K562 (cell line): ENCODE measurements around the gene TCAF1. TPM values are rescaled to one million over a fixed set of nuclear protein-coding genes. Genes with fewer than 3 reads are reported as not detected.

Source experiments
- ATAC-seq: fragments of 200-7000 bp; cut with Tn5 transposase; 3 replicates; pipeline ENCODE4 v1.9.1; 2020; ENCODE audit warnings: moderate library complexity
- BruUV-seq: library from RNA; stranded (reverse); fragments of 400-500 nt; replicated peaks from 2 replicates; lab custom pipeline; 2021; lab: Mats Ljungman, UMichigan
- CTCF ChIA-PET: fragments of 300-600 bp; formaldehyde crosslinking; extraction: SDS; loops from one replicate; lab custom pipeline; 2021; ENCODE audit warnings: low intra/inter-chr PET ratio; lab: Yijun Ruan, JAX
- POLR2A ChIA-PET: fragments of 300-600, 350-650 bp; sonication (Branson Sonifier 250); formaldehyde crosslinking; extraction: SDS; loops from one replicate; lab custom pipeline; 2021; ENCODE audit warnings: antibody characterized with exemption, inconsistent platforms; lab: Yijun Ruan, JAX
- DNase-seq, 4 experiments: peaks; one replicate each; pipeline versions ENCODE4 v3.0.0 to v3.0.0-alpha.2; 2011 to 2018; ENCODE audit warnings: low spot score in 3 of 4, mixed read lengths in 3 of 4; ENCODE audit errors: extremely low read depth in 1 of 4
- FAIRE-seq: peaks from 2 replicates; lab custom pipeline; 2011; peaks lifted over from hg19 to GRCh38; lab: Jason Lieb, UNC
- H2AFZ ChIP-seq: 2 replicates; pipeline ENCODE4 v1.6.0; 2011; ENCODE audit warnings: low read depth, low read length, control low read depth, inconsistent platforms
- H3K27ac ChIP-seq: fragments of 200-600 bp; 3 replicates; pipeline ENCODE4 v1.8.0; 2011; ENCODE audit warnings: low read depth, mild to moderate bottlenecking, control low read depth, inconsistent platforms, low read length, moderate library complexity, mixed read lengths; ENCODE audit errors: extremely low read depth
- H3K27me3 ChIP-seq, 2 experiments: fragments of 300-600 bp in 1 of 2; 2 replicates in 1 of 2; 3 replicates in 1 of 2; pipeline versions ENCODE4 v1.6.0 to v1.8.0; 2011; ENCODE audit warnings: inconsistent platforms in 2 of 2, low read length in 2 of 2, mild to moderate bottlenecking in 1 of 2, mixed read lengths in 1 of 2, moderate library complexity in 1 of 2; ENCODE audit not compliant: control insufficient read depth in 2 of 2, insufficient read depth in 2 of 2
- H3K36me3 ChIP-seq: fragments of 300-600 bp; 3 replicates; pipeline ENCODE4 v1.8.0; 2011; ENCODE audit warnings: mild to moderate bottlenecking, low read length, inconsistent platforms; ENCODE audit not compliant: control insufficient read depth, insufficient read depth
- H3K4me1 ChIP-seq, 2 experiments: fragments of 200-600 bp in 1 of 2; replicated peaks in 1 of 2; 2 replicates in 1 of 2; 3 replicates in 1 of 2; pipeline versions ENCODE4 v1.5.1 to v1.8.0; 2011; ENCODE audit warnings: inconsistent platforms in 2 of 2, low read length in 2 of 2, mild to moderate bottlenecking in 1 of 2, mixed read lengths in 1 of 2, moderate library complexity in 1 of 2; ENCODE audit not compliant: control insufficient read depth in 2 of 2, insufficient read depth in 2 of 2
- H3K4me2 ChIP-seq: 2 replicates; pipeline ENCODE4 v1.6.1; 2011; ENCODE audit warnings: low read length, control low read depth, inconsistent platforms, mixed read lengths; ENCODE audit not compliant: insufficient read depth
- H3K4me3 ChIP-seq: fragments of 200-600 bp; sonication (generic), shearing (Covaris generic); 2 replicates; pipeline ENCODE4 v1.5.1; 2016; ENCODE audit warnings: control low read depth, inconsistent platforms
- H3K79me2 ChIP-seq: fragments of 200-600 bp; 3 replicates; pipeline ENCODE4 v1.8.0; 2011; ENCODE audit warnings: low read length, inconsistent platforms; ENCODE audit not compliant: control insufficient read depth, insufficient read depth
- H3K9ac ChIP-seq, 2 experiments: 2 replicates each; pipeline versions ENCODE4 v1.6.0 to v1.6.1; 2011; ENCODE audit warnings: low read depth in 2 of 2, low read length in 2 of 2, control low read depth in 1 of 2, inconsistent platforms in 1 of 2, mild to moderate bottlenecking in 1 of 2, mixed read lengths in 1 of 2; ENCODE audit not compliant: insufficient read depth in 1 of 2
- H3K9me1 ChIP-seq: one replicate; pipeline ENCODE4 v1.6.0; 2011; ENCODE audit warnings: inconsistent platforms, mild to moderate bottlenecking, low read length, moderate library complexity; ENCODE audit not compliant: control insufficient read depth, insufficient read depth
- H3K9me3 ChIP-seq: replicated peaks from 2 replicates; pipeline ENCODE4 v1.5.1; 2011; ENCODE audit warnings: low read depth, low read length, inconsistent platforms; ENCODE audit not compliant: control insufficient read depth, insufficient read depth
- H4K20me1 ChIP-seq: replicated peaks from 2 replicates; pipeline ENCODE4 v1.6.1; 2011; ENCODE audit warnings: low read length, inconsistent platforms, mixed read lengths; ENCODE audit not compliant: control insufficient read depth, insufficient read depth
- BRF2 ChIP-seq: IDR thresholded peaks from 3 replicates; pipeline ENCODE4 v1.6.1; 2011; ENCODE audit warnings: borderline replicate concordance, mild to moderate bottlenecking; ENCODE audit not compliant: insufficient read length, insufficient read depth
- CBX3 ChIP-seq, 2 experiments: IDR thresholded peaks; 1 replicate in 1 of 2; 2 replicates in 1 of 2; pipeline ENCODE4 v1.6.1; 2012; ENCODE audit warnings: inconsistent platforms in 2 of 2, low read length in 2 of 2, borderline replicate concordance in 1 of 2, control low read depth in 1 of 2
- CCNT2 ChIP-seq: IDR thresholded peaks from 2 replicates; pipeline ENCODE4 v1.6.1; 2011; ENCODE audit warnings: borderline replicate concordance, low read depth, mild to moderate bottlenecking, moderate library complexity, mixed read lengths, low read length; ENCODE audit not compliant: insufficient read length; ENCODE audit errors: extremely low read depth
- EHMT2 ChIP-seq: fragments of 450-650 bp; IDR thresholded peaks from 2 replicates; pipeline ENCODE4 v1.6.1; 2018; ENCODE audit warnings: antibody characterized with exemption
- GABPA ChIP-seq: fragments of 200-800 bp; sonication (Bioruptor generic); conservative IDR thresholded peaks from 2 replicates; pipeline ENCODE4 v1.6.1; 2016; ENCODE audit warnings: low read depth, missing genetic modification characterization, missing compliant biosample characterization
- HOMEZ ChIP-seq: fragments of 250-450 bp; sonication (Bioruptor Pico); IDR thresholded peaks from 2 replicates; pipeline ENCODE4 v1.4.0; 2020; ENCODE audit warnings: mild to moderate bottlenecking, moderate library complexity
- NCOA4 ChIP-seq: fragments of 450-650 bp; IDR thresholded peaks from 2 replicates; pipeline ENCODE4 v1.6.1; 2018; ENCODE audit warnings: mild to moderate bottlenecking; ENCODE audit not compliant: partially characterized antibody
- NFE2L1 ChIP-seq: fragments of 450-650 bp; IDR thresholded peaks from 2 replicates; pipeline ENCODE4 v1.6.1; 2016; ENCODE audit warnings: missing genetic modification characterization, low read depth, mild to moderate bottlenecking, missing compliant biosample characterization, moderate library complexity, borderline replicate concordance
- SRF ChIP-seq, 2 experiments: fragments of 250-450, 450-650 bp in 1 of 2; sonication (Bioruptor Pico) in 1 of 2; sonication (generic) in 1 of 2; formaldehyde crosslinking; IDR thresholded peaks; 2 replicates each; pipeline versions ENCODE4 v1.5.0 to v1.5.1; 2020 to 2022; ENCODE audit warnings: mild to moderate bottlenecking in 1 of 2, missing genetic modification reagents in 1 of 2
- STAT5A ChIP-seq: IDR thresholded peaks from 2 replicates; pipeline ENCODE4 v1.6.1; 2012; ENCODE audit warnings: low read length, inconsistent platforms, borderline replicate concordance
- TCF15 ChIP-seq: fragments of 250-450 bp; sonication (Bioruptor Pico); IDR thresholded peaks from 2 replicates; pipeline ENCODE4 v1.8.0; 2022; ENCODE audit warnings: moderate library complexity, mild to moderate bottlenecking, inconsistent platforms
- YY1 ChIP-seq, 3 experiments: IDR thresholded peaks; 2 replicates each; pipeline ENCODE4 v1.6.1; 2011; ENCODE audit warnings: low read length in 2 of 3, mild to moderate bottlenecking in 2 of 3, moderate library complexity in 2 of 3, borderline replicate concordance in 1 of 3, control low read depth in 1 of 3, low read depth in 1 of 3; ENCODE audit not compliant: insufficient read depth in 3 of 3, insufficient replicate concordance in 2 of 3, control insufficient read depth in 1 of 3, insufficient read length in 1 of 3; ENCODE audit errors: extremely low read depth in 1 of 3
- ZBTB34 ChIP-seq: fragments of 250-450 bp; sonication (Bioruptor Pico); IDR thresholded peaks from 2 replicates; pipeline ENCODE4 v1.8.0; 2021; ENCODE audit warnings: mild to moderate bottlenecking, moderate library complexity
- ZC3H8 ChIP-seq: fragments of 450-650 bp; IDR thresholded peaks from 2 replicates; pipeline ENCODE4 v1.6.1; 2017
- ZNF668 ChIP-seq: fragments of 250-450 bp; sonication (Bioruptor Pico); IDR thresholded peaks from 2 replicates; pipeline ENCODE4 v1.8.0; 2022; ENCODE audit warnings: mild to moderate bottlenecking, inconsistent platforms
- WGBS: fragments of 100-300 bp; shearing (Covaris generic); methylation state at CpG from one replicate; pipeline ENCODE4 v1.1.6; 2016; ENCODE audit warnings: low coverage, mixed read lengths; ENCODE audit not compliant: insufficient coverage; ENCODE audit errors: missing lambda C conversion rate; 5-methylcytosine and 5-hydroxymethylcytosine counted together
- in situ Hi-C: fragments of 300-500 bp; cut with MboI; formaldehyde crosslinking; loops from 4 replicates; pipeline ENCODE4 v1.15.0; 2018; ENCODE audit warnings: inconsistent platforms, mixed read lengths
- intact Hi-C: fragments of 100-400 bp; cut with micrococcal nuclease; formaldehyde crosslinking; loops from 2 replicates; pipeline ENCODE4 v1.14.2; 2022
- polyA plus RNA-seq, 8 experiments: library from polyadenylated mRNA; depleted of rRNA in 4 of 8; stranded (reverse) in 5 of 8; unstranded in 3 of 8; fragments of >200 nt; fragmentation: Nextera tagmentation in 2 of 8; fragmentation: Illumina TruSeq in 1 of 8; extraction: Ambion mirVana in 2 of 8; extraction: Trizol in 1 of 8; gene quantifications; 2 replicates each; pipeline versions ENCODE4 v1.2.1 to v1.2.3, GENCODE V29; 2011 to 2014; ENCODE audit warnings: inconsistent platforms in 1 of 8, missing spikeins in 1 of 8
- total RNA-seq, 7 experiments: library from RNA; depleted of rRNA in 6 of 7; stranded (reverse); fragments of >200 nt in 6 of 7; fragmentation: Illumina TruSeq in 2 of 7; extraction: Trizol in 2 of 7; gene quantifications; 2 replicates each; pipeline versions ENCODE4 v1.2.1 to v1.2.3, GENCODE V29; 2011 to 2021; ENCODE audit warnings: low replicate concordance in 1 of 7
- TF ChIP-seq, protein P1 (sequence below): sonication (generic); formaldehyde crosslinking; IDR thresholded peaks from 2 replicates; pipeline ENCODE4 v1.8.1; 2023; ENCODE audit warnings: mild to moderate bottlenecking, missing genetic modification reagents

TCAF1 gene
- total and polyA plus RNA-seq, 9 of the 15 experiments (the other 6 are each of a cell fraction or from before 2014, with no cell fraction given) = 6.2 to 52.2 (median 24.4) TPM

DNA sequence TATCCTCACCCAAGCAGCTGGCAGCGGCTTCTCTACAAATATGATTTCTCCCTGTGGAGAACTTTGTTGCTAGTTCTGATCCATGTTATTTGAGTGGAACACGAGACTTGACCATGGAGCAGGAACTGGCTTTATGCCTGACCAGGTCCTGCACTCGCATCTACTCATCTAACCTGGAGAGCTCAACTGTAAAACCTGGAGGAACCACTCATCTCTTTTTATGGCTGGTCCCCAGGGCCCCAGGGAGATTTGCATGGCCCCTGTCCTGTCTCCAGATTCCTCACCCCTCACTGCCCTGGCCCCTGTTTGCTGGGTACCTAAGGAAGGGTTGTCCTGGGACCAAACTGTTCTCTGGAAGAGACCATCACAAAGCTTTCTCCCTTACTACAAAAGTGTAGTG lies 16.0 kb downstream of the TCAF1 start:
- DNase-seq (peak in 2 of 4 experiments; percentile 7 to 13), ATAC-seq (peak; percentile 27), FAIRE-seq (peak; percentile 35)
- in situ Hi-C loops (no loop called here), intact Hi-C loops (no loop called here)
- ChIA-PET POLR2A (no interaction called here), CTCF (no interaction called here)
- Histone ChIP-seq H3K4me2 (no peak overlapping the region), H4K20me1 (no peaks in the 10 kb centered on the region), H3K4me1 (peaks cover 0 to 11% of the 10 kb centered on the region in 2 experiments; a peak in 2 of 5 replicates), H3K4me3 (no peak overlapping the region), H3K27me3 (no peaks in the 10 kb centered on the region), H2AFZ (no peak overlapping the region), H3K27ac (no peak overlapping the region), H3K36me3 (peaks cover 11% of the 10 kb centered on the region; the same call in 2 of the 3 replicates), H3K9me1 (no peaks in the 10 kb centered on the region), H3K9me3 (0 out of 2 replicates have a peak, but pooled peaks cover 2% of the 10 kb centered on the region), H3K9ac (no peak overlapping the region), H3K79me2 (peaks cover 27% of the 10 kb centered on the region; the same call in 2 of the 3 replicates)
- BruUV-seq = no TSS peak
- WGBS = 60% methylated on average over 3 of the region's 3 CpGs
- TF ChIP-seq ZNF668 (no peak), GABPA (tag) (no peak), CBX3 (IDR thresholded peaks at IDR 0.05; ENCODE audit: borderline replicate concordance in 1 of 2, low read length in 2 of 2) (no peak), NCOA4 (no peak), CCNT2 (no peak), YY1 (IDR thresholded peaks at IDR 0.05; ENCODE audit: borderline replicate concordance in 1 of 3, control insufficient read depth in 1 of 3, extremely low read depth in 1 of 3, insufficient read depth in 3 of 3, insufficient read length in 1 of 3, insufficient replicate concordance in 2 of 3, low read depth in 1 of 3, low read length in 2 of 3) (no peak), ZC3H8 (no peak), HOMEZ (CRISPR knock-in tag) (no peak), BRF2 (no peak), NFE2L1 (no peak), TCF15 (CRISPR knock-in tag) (no peak), EHMT2 (no peak), ZBTB34 (no peak), SRF (CRISPR knock-in tag; IDR thresholded peaks at IDR 0.05) (no peak), STAT5A (no peak)
- TF ChIP-seq, protein P1, sequence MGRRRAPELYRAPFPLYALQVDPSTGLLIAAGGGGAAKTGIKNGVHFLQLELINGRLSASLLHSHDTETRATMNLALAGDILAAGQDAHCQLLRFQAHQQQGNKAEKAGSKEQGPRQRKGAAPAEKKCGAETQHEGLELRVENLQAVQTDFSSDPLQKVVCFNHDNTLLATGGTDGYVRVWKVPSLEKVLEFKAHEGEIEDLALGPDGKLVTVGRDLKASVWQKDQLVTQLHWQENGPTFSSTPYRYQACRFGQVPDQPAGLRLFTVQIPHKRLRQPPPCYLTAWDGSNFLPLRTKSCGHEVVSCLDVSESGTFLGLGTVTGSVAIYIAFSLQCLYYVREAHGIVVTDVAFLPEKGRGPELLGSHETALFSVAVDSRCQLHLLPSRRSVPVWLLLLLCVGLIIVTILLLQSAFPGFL (CRISPR knock-in tag) = no peak
